GM12801 (cell line): ENCODE data around the gene SMOC2.

Experiments used
- CTCF ChIP-seq: IDR thresholded peaks from one replicate; pipeline ENCODE4 v1.5.1; 2011; ENCODE audit warnings: control low read depth; ENCODE audit not compliant: insufficient read length; ENCODE audit errors: extremely low read depth

Gene SMOC2

GRCh38 chr6:168448243-168448855 is 7.4 kb downstream of the SMOC2 start:
- TF ChIP-seq CTCF = no peak

- no peak for TF ChIP-seq CTCF
These were observed 9.9 kb downstream of the SMOC2 start for GRCh38 chr6:168450917-168451316.

- no peak for TF ChIP-seq CTCF
These were observed 11.0 kb downstream of the SMOC2 start for GRCh38 chr6:168451805-168452517.

GRCh38 chr6:168452685-168453377 is 11.8 kb downstream of the SMOC2 start:
- TF ChIP-seq CTCF = no peak

GRCh38 chr6:168455847-168456530 is 15.0 kb downstream of the SMOC2 start:
- TF ChIP-seq CTCF = no peak

GRCh38 chr6:168456907-168457652 is 16.1 kb downstream of the SMOC2 start:
- no peak for TF ChIP-seq CTCF

GRCh38 chr6:168457653-168457934 is 16.6 kb downstream of the SMOC2 start:
- TF ChIP-seq CTCF = no peak
